ENCODE measurements around the gene COX6A2. TPM values are rescaled to one million over a fixed set of nuclear protein-coding genes. Genes with fewer than 3 reads are reported as not detected.

The COX6A2 gene
- polyA plus RNA-seq, 1 donor (not counting 4 experiments of a cell fraction or from before 2014, with no cell fraction given) = not detected

GRCh38 chr16:31393056-31393455 is 35.1 kb downstream of the COX6A2 start, which contains the start of gene ITGAD:
TSS of gene ITGAD (plus strand) at chr16:31393335. CDS start at chr16:31393361, 26 bp downstream.
- Histone ChIP-seq H3K4me3 (ENCODE audit: control insufficient read depth in 2 of 3, extremely low read depth in 1 of 3, insufficient read depth in 2 of 3, low read depth in 1 of 3, low read length in 3 of 3) (no peak within 1 kb of the TSS), H3K9me1 (ENCODE audit: control insufficient read depth, extremely low read depth, insufficient read depth, low read length) (no peaks in the 10 kb centered on the region), H3K9ac (ENCODE audit: control insufficient read depth, extremely low read depth, insufficient read depth, low read length) (no peak within 1 kb of the TSS), H3K36me3 (ENCODE audit: control insufficient read depth in 2 of 2, extremely low read depth in 1 of 2, insufficient read depth in 2 of 2, low read length in 2 of 2) (no peaks in the 10 kb centered on the region), H2AFZ (ENCODE audit: control insufficient read depth, low read length) (no peak within 1 kb of the TSS), H3K9me3 (ENCODE audit: control insufficient read depth, low read depth, low read length) (no peaks in the 10 kb centered on the region), H4K20me1 (ENCODE audit: control insufficient read depth, extremely low read depth, insufficient read depth, low read length) (no peaks in the 10 kb centered on the region), H3K4me2 (ENCODE audit: control insufficient read depth, extremely low read depth, insufficient read depth, low read depth, low read length) (no peak within 1 kb of the TSS), H3K4me1 (ENCODE audit: control insufficient read depth, extremely low read depth, insufficient read depth, low read length) (no peaks in the 10 kb centered on the region), H3K27ac (ENCODE audit: control insufficient read depth, insufficient read depth, low read length) (no peak within 1 kb of the TSS), H3K27me3 (ENCODE audit: control insufficient read depth, extremely low read depth, insufficient read depth, low read length) (no peaks in the 10 kb centered on the region), H3K79me2 (ENCODE audit: control insufficient read depth, insufficient read depth, low read length) (no peaks in the 10 kb centered on the region)
- dilution Hi-C loops (cut with MboI; ENCODE audit: extremely low pct_ligation_motif_present, low sequenced_read_pairs) = no loop called here
- FAIRE-seq (no peak), DNase-seq (ENCODE audit: low read depth, low spot score) (no peak)
- TF ChIP-seq CTCF (optimal IDR thresholded peaks at IDR 0.05 in 1 of 3, IDR thresholded peaks at IDR 0.05 in 1 of 3, conservative IDR thresholded peaks at IDR 0.05 in 1 of 3; ENCODE audit: extremely low read depth in 1 of 3, insufficient read depth in 2 of 3, low read length in 3 of 3) (no peak), EZH2 (IDR thresholded peaks at IDR 0.05; ENCODE audit: low read length) (no peak)

- H3K9me1 ChIP-seq (ENCODE audit: control insufficient read depth, extremely low read depth, insufficient read depth, low read length) = no peaks in the 10 kb centered on the region
- H2AFZ ChIP-seq (ENCODE audit: control insufficient read depth, low read length) = no peak overlapping the region
- no peaks in the 10 kb centered on the region for H4K20me1 ChIP-seq (ENCODE audit: control insufficient read depth, extremely low read depth, insufficient read depth, low read length)
- H3K79me2 ChIP-seq (ENCODE audit: control insufficient read depth, insufficient read depth, low read length) = no peaks in the 10 kb centered on the region
- dilution Hi-C loops (cut with MboI; ENCODE audit: extremely low pct_ligation_motif_present, low sequenced_read_pairs) = no loop called here
- DNase-seq (ENCODE audit: low read depth, low spot score) (no peak), FAIRE-seq (no peak)
- no peak overlapping the region for H3K9ac ChIP-seq (ENCODE audit: control insufficient read depth, extremely low read depth, insufficient read depth, low read length)
- no peaks in the 10 kb centered on the region for H3K27me3 ChIP-seq (ENCODE audit: control insufficient read depth, extremely low read depth, insufficient read depth, low read length)
- H3K36me3 ChIP-seq (ENCODE audit: control insufficient read depth in 2 of 2, extremely low read depth in 1 of 2, insufficient read depth in 2 of 2, low read length in 2 of 2) = no peaks in the 10 kb centered on the region
- H3K4me3 ChIP-seq (ENCODE audit: control insufficient read depth in 2 of 3, extremely low read depth in 1 of 3, insufficient read depth in 2 of 3, low read depth in 1 of 3, low read length in 3 of 3) = no peak overlapping the region
- H3K27ac ChIP-seq (ENCODE audit: control insufficient read depth, insufficient read depth, low read length) = no peak overlapping the region
- H3K4me2 ChIP-seq (ENCODE audit: control insufficient read depth, extremely low read depth, insufficient read depth, low read depth, low read length) = no peak overlapping the region
- TF ChIP-seq EZH2 (IDR thresholded peaks at IDR 0.05; ENCODE audit: low read length) = no peak
- TF ChIP-seq CTCF (optimal IDR thresholded peaks at IDR 0.05 in 1 of 3, IDR thresholded peaks at IDR 0.05 in 1 of 3, conservative IDR thresholded peaks at IDR 0.05 in 1 of 3; ENCODE audit: extremely low read depth in 1 of 3, insufficient read depth in 2 of 3, low read length in 3 of 3) = no peak
- H3K9me3 ChIP-seq (ENCODE audit: control insufficient read depth, low read depth, low read length) = no peaks in the 10 kb centered on the region
- H3K4me1 ChIP-seq (ENCODE audit: control insufficient read depth, extremely low read depth, insufficient read depth, low read length) = peaks cover 8% of the 10 kb centered on the region
These were observed 37.6 kb downstream of the COX6A2 start for GRCh38 chr16:31390504-31391041.

All from keratinocyte (primary cell).